ACC112 (cell line): ENCODE data around the gene PEX14.

ENCODE experiments used
- H2AFZ ChIP-seq: fragments of 200-600 bp; sonication (generic); one replicate; pipeline ENCODE4 v1.6.0; 2017; ENCODE audit warnings: antibody characterized with exemption, low read length; ENCODE audit not compliant: unreplicated experiment
- H3K27ac ChIP-seq: fragments of 200-600 bp; sonication (generic); 2 replicates; pipeline ENCODE4 v1.5.1; 2014; ENCODE audit warnings: low read depth, mild to moderate bottlenecking, antibody characterized with exemption, low read length, moderate library complexity
- H3K27me3 ChIP-seq: fragments of 200-600 bp; sonication (generic); 2 replicates; pipeline ENCODE4 v1.6.1; 2014; ENCODE audit warnings: mild to moderate bottlenecking, antibody characterized with exemption, low read length, moderate library complexity, mixed read lengths; ENCODE audit not compliant: insufficient read depth
- H3K36me3 ChIP-seq: fragments of 200-600 bp; sonication (generic); 2 replicates; pipeline ENCODE4 v1.6.1; 2016; ENCODE audit warnings: mild to moderate bottlenecking, antibody characterized with exemption, low read length, moderate library complexity, mixed read lengths; ENCODE audit not compliant: insufficient read depth
- H3K4me1 ChIP-seq: fragments of 200-600 bp; sonication (generic); one replicate; pipeline ENCODE4 v1.6.1; 2016; ENCODE audit warnings: low read length, mixed read lengths; ENCODE audit not compliant: insufficient read depth, unreplicated experiment, control insufficient read depth
- H3K4me3 ChIP-seq: fragments of 200-600 bp; sonication (generic); 2 replicates; pipeline ENCODE4 v1.5.1; 2014; ENCODE audit warnings: mild to moderate bottlenecking, low read depth, low read length
- H3K79me2 ChIP-seq: fragments of 200-600 bp; sonication (generic); one replicate; pipeline ENCODE4 v1.6.0; 2016; ENCODE audit warnings: low read length; ENCODE audit not compliant: control insufficient read depth, unreplicated experiment, insufficient read depth

Gene PEX14

GRCh38 chr1:10626791-10627410 is 152.2 kb downstream of the PEX14 start:
- no peaks in the 10 kb centered on the region for H3K4me1 ChIP-seq
- H2AFZ ChIP-seq: no peak overlapping the region
- no peak overlapping the region for H3K27ac ChIP-seq
- H3K36me3 ChIP-seq: no peaks in the 10 kb centered on the region
- H3K4me3 ChIP-seq: no peak overlapping the region
- H3K79me2 ChIP-seq: no peaks in the 10 kb centered on the region
- H3K27me3 ChIP-seq: no peaks in the 10 kb centered on the region

GRCh38 chr1:10628685-10629084 is 153.9 kb downstream of the PEX14 start:
- Histone ChIP-seq H3K79me2 (no peaks in the 10 kb centered on the region), H3K27me3 (no peaks in the 10 kb centered on the region), H3K27ac (no peak overlapping the region), H3K36me3 (no peaks in the 10 kb centered on the region), H3K4me1 (no peaks in the 10 kb centered on the region), H3K4me3 (no peak overlapping the region), H2AFZ (no peak overlapping the region)

- Histone ChIP-seq H2AFZ (no peak overlapping the region), H3K4me1 (no peaks in the 10 kb centered on the region), H3K4me3 (no peak overlapping the region), H3K79me2 (no peaks in the 10 kb centered on the region), H3K27ac (no peak overlapping the region), H3K27me3 (no peaks in the 10 kb centered on the region), H3K36me3 (no peaks in the 10 kb centered on the region)
These were observed 154.5 kb downstream of the PEX14 start for GRCh38 chr1:10629091-10629815.

- no peaks in the 10 kb centered on the region for H3K27me3 ChIP-seq
- no peak overlapping the region for H2AFZ ChIP-seq
- H3K4me3 ChIP-seq: no peak overlapping the region
- no peaks in the 10 kb centered on the region for H3K4me1 ChIP-seq
- H3K36me3 ChIP-seq: no peaks in the 10 kb centered on the region
- no peak overlapping the region for H3K27ac ChIP-seq
- H3K79me2 ChIP-seq: no peaks in the 10 kb centered on the region
These were observed 155.2 kb downstream of the PEX14 start for GRCh38 chr1:10629816-10630571.

GRCh38 chr1:10630661-10631120 is 155.9 kb downstream of the PEX14 start:
- no peak overlapping the region for H2AFZ ChIP-seq
- H3K27ac ChIP-seq: no peak overlapping the region

GRCh38 chr1:10631121-10631810 is 156.5 kb downstream of the PEX14 start:
- no peak overlapping the region for H3K4me3 ChIP-seq
- H3K27me3 ChIP-seq: no peaks in the 10 kb centered on the region
- H3K79me2 ChIP-seq: no peaks in the 10 kb centered on the region
- H2AFZ ChIP-seq: no peak overlapping the region
- no peaks in the 10 kb centered on the region for H3K36me3 ChIP-seq
- H3K27ac ChIP-seq: no peak overlapping the region
- no peaks in the 10 kb centered on the region for H3K4me1 ChIP-seq

More at GRCh38 chr1:10630661-10631120, 155.9 kb downstream of the PEX14 start:
- Histone ChIP-seq H3K4me3 (no peak overlapping the region), H3K4me1 (no peaks in the 10 kb centered on the region), H3K79me2 (no peaks in the 10 kb centered on the region), H3K36me3 (no peaks in the 10 kb centered on the region), H3K27me3 (no peaks in the 10 kb centered on the region)

GRCh38 chr1:10631811-10632593 is 157.3 kb downstream of the PEX14 start:
- no peaks in the 10 kb centered on the region for H3K36me3 ChIP-seq
- no peaks in the 10 kb centered on the region for H3K27me3 ChIP-seq
- H2AFZ ChIP-seq: no peak overlapping the region
- H3K4me3 ChIP-seq: no peak overlapping the region
- H3K79me2 ChIP-seq: no peaks in the 10 kb centered on the region
- no peak overlapping the region for H3K27ac ChIP-seq
- no peaks in the 10 kb centered on the region for H3K4me1 ChIP-seq

- no peak overlapping the region for H3K27ac ChIP-seq
- no peaks in the 10 kb centered on the region for H3K27me3 ChIP-seq
- no peak overlapping the region for H3K4me3 ChIP-seq
- H3K36me3 ChIP-seq: no peaks in the 10 kb centered on the region
- no peaks in the 10 kb centered on the region for H3K79me2 ChIP-seq
- no peaks in the 10 kb centered on the region for H3K4me1 ChIP-seq
- H2AFZ ChIP-seq: no peak overlapping the region
These were observed 157.9 kb downstream of the PEX14 start for GRCh38 chr1:10632691-10633090.

- Histone ChIP-seq H3K79me2 (no peaks in the 10 kb centered on the region), H3K27me3 (peaks cover 4% of the 10 kb centered on the region; the same call in 1 of the 2 replicates), H3K36me3 (no peaks in the 10 kb centered on the region), H2AFZ (no peak overlapping the region), H3K4me3 (no peak overlapping the region), H3K4me1 (peaks cover 2% of the 10 kb centered on the region), H3K27ac (no peak overlapping the region)
These were observed 158.7 kb downstream of the PEX14 start for GRCh38 chr1:10633416-10633815.

GRCh38 chr1:10634075-10634427 is 159.3 kb downstream of the PEX14 start:
- no peak overlapping the region for H3K27ac ChIP-seq
- H3K4me1 ChIP-seq: peaks cover 3% of the 10 kb centered on the region
- H3K4me3 ChIP-seq: no peak overlapping the region
- H2AFZ ChIP-seq: no peak overlapping the region
- H3K36me3 ChIP-seq: no peaks in the 10 kb centered on the region
- no peaks in the 10 kb centered on the region for H3K79me2 ChIP-seq
- peaks cover 6% of the 10 kb centered on the region; the same call in 1 of the 2 replicates for H3K27me3 ChIP-seq
